T1000 (cell line): ENCODE data around the gene UIMC1.

Source experiments
- DNase-seq: peaks from one replicate; lab custom pipeline; 2025; ENCODE audit warnings: mixed read lengths; lab: John Stamatoyannopoulos, UW

Gene UIMC1

GRCh38 chr5:176870110-176870591 is 136.4 kb downstream of the UIMC1 start:
- no peak for DNase-seq

GRCh38 chr5:176869501-176870109 is 137.0 kb downstream of the UIMC1 start:
- DNase-seq: no peak

GRCh38 chr5:176868731-176869130 is 137.8 kb downstream of the UIMC1 start:
- no peak for DNase-seq

GRCh38 chr5:176868126-176868525 is 138.5 kb downstream of the UIMC1 start:
- no peak for DNase-seq

GRCh38 chr5:176866707-176867310 is 139.8 kb downstream of the UIMC1 start:
- DNase-seq: no peak

- no peak for DNase-seq
Observed at GRCh38 chr5:176865964-176866363, 140.6 kb downstream of the UIMC1 start.

GRCh38 chr5:176864755-176865154 is 141.8 kb downstream of the UIMC1 start:
- DNase-seq: no peak

- no peak for DNase-seq
Observed at GRCh38 chr5:176863765-176864098, 142.8 kb downstream of the UIMC1 start.

- no peak for DNase-seq
Observed at GRCh38 chr5:176863041-176863764, 143.4 kb downstream of the UIMC1 start.

GRCh38 chr5:176862330-176862995 is 144.1 kb downstream of the UIMC1 start:
- DNase-seq: no peak

GRCh38 chr5:176861276-176861675 is 145.3 kb downstream of the UIMC1 start:
- DNase-seq: no peak

GRCh38 chr5:176860381-176860780 is 146.2 kb downstream of the UIMC1 start:
- no peak for DNase-seq

GRCh38 chr5:176859916-176860315 is 146.7 kb downstream of the UIMC1 start:
- no peak for DNase-seq

GRCh38 chr5:176857894-176858273 is 148.7 kb downstream of the UIMC1 start:
- no peak for DNase-seq

GRCh38 chr5:176857216-176857893 is 149.2 kb downstream of the UIMC1 start:
- DNase-seq: no peak

- DNase-seq: no peak
Observed at GRCh38 chr5:176856746-176857145, 149.8 kb downstream of the UIMC1 start.

GRCh38 chr5:176855598-176855997 is 151.0 kb downstream of the UIMC1 start:
- no peak for DNase-seq
